CD4-positive, alpha-beta T cell treated with Interleukin-15 for 4 hours (primary cell): ENCODE results near the gene FGFR3.

Experiments used
- DNase-seq: peaks from one replicate; pipeline ENCODE4 v3.0.0-alpha.2; 2020; ENCODE audit warnings: low spot score

The FGFR3 gene

DNA sequence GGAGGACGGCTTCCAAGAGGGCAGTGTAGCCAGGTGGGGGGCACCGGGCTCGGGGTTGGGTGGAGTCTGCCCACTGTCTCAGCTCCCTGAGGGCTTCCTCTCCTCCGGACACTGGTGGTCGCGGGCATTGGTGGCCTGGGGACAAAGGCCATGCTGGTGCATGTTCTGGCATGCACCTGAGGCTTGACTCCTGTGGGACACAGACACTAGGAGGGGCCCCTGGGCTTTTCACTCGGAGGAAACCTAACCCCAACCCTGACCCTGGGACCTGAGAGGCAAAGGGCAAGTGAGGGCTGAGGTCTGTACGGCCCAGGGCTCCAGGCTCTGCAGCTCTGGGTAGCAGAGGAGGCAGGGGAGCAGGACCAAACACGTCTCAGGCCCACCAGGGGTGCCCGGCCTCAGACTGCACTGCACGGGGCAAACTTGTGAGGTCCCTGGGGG lies 22.3 kb upstream of the FGFR3 start:
- DNase-seq: no peak

DNA sequence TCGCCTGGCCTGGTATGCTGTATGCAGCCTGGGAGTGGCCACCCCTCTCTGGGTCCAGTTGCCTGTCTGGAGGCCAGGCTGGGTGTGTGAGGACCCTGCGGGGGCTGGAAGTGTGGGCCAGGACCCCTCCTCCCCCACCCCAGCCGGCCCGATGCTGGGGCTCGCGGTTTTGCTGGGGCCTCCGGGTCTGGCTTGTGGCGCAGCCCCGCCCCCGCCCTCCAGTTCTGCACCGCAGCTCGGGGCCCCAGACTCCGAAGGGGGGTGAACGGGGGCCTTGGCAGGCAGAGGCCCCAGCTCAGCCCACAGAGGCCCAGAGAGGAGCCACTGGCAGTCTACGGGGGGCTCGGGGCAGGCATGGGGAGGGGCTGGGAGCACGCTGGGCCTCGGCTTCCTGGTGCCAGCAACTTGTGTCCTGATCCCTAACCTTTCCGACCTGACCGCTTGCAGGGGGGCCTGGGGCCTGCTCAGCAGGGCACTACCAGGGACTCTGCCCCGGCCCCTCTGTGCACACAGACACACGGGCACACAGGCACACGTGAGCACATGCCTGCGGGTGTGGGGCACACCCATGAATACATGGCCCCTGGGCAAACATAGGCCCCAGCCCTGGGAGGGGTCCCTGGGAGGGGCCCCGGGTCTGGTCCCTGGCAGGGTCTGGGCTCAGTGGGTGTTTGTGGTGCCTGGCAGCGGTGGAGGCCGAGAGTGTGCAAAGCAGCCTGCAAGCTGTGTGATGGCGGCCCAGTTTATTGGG lies 21.4 kb upstream of the FGFR3 start:
- DNase-seq: no peak

DNA sequence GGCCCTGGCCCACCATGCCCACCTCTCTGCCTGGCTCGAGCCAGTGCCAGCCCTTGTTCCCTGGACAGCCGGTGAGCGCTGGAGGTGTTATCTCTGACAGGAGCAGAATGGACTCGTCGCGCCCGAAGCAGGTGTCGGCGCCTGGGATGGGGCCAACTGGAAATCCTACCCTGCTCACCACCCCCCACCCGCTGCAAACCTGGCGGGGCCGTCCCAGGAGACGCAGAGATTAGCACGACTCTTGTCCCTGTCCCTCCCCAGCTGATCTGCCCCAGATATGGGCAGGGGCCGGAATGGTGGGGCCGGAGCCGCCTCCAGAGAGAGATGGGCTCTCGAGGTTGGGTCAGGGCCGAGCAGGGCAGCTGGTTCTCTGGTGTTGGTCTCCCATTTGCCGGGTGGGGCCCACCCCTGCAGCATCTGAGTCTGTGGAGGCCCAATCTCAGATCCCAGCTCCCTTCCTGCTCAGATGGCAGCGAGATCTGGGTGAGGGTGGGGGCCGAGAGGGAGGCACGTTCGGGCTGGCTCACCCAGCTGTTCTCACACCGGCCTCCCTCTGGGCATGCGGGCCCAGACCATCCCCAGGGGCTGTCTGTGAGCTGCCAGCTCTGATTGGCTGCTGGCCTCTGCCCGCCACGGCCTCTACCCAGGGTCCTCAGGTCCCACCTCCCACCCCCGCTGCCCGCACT lies 20.1 kb upstream of the FGFR3 start:
- no peak for DNase-seq

DNA sequence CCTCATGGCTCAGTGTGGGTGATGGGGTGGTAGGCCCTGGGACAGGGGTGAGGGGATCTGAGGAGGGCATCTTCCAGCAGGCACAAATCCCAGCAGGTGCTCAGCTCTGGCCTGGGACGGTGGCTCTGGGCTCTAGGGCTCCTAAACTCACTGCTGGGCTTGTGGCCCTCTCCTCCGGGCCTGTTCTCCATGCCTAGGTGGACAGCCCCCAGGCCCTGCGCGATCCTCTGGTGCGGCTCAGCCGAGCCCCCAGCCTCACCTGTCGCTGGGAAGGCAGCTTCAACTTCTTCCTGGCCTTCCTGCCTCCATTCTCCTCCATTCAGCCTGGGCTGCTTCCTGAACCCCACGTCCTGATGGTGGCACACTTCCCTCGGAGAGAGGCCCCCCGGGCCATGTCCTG lies 19.3 kb upstream of the FGFR3 start:
- DNase-seq: no peak

DNA sequence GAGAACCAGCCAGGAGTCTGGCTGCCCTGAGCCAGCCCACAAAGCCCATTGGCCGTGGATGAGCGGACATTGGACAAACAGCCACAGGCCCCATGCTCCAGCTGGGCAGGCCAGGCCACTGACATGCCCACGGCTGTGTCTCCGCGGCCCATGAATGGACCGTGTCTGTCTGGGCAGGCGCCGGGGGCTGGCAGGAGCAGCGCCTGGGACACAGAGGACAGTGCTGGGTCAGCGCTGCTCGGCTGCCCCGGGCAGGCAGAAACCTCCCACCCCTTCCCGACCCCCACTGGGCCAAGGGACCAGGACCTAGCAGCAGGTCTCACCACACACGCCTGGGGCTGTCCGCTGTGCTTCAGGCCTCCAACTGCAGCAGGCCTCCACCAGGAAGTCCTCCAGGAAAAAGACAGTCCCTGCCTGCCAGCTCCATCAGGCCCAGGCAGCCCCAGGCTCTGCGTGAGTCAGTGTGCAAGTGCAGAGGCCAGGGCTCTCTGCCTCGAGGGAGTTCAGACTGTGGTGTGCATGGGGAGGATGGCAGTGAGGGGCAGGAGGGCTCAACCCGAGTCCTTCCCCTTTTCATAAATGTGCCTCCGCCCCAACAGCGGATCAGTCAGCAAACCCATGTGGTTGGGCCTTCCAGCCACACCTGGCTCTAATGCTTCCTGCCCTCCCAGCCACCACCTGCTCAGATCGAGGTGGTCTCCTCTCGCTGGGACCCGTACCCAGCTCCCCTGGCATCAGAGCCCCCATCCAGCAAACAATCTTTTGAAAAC lies 17.2 kb upstream of the FGFR3 start:
- no peak for DNase-seq

DNA sequence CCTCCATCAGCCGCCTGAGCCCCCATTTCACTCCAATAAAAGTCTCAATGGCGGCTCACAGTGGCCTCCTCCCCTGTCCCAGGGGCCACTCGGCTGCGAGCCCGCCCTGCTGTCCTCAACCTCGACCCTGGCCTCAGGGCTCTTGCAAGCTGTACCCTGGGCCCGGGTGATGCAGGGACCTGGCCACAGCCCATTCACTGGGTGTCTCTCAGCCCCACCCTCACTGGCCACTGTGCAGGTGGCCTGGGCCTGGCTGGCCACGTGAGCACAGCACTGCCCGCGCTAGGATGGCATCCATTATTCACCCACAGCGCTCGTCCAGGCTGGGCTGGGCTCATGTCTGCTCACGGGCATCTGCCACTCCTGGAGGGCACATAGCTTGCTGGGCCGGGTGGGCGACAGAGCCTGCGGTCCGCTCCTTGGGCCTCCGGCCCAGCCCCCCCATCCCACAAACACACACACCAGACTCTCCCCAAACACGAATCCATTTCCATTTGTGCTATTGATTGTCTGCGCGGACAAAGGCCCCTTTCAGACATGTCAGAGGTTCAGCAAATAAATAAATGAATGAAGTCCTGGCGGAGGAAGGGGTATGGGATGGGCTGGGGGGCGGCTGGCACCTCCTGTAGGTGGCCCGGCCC lies 16.5 kb upstream of the FGFR3 start:
- DNase-seq: no peak

DNA sequence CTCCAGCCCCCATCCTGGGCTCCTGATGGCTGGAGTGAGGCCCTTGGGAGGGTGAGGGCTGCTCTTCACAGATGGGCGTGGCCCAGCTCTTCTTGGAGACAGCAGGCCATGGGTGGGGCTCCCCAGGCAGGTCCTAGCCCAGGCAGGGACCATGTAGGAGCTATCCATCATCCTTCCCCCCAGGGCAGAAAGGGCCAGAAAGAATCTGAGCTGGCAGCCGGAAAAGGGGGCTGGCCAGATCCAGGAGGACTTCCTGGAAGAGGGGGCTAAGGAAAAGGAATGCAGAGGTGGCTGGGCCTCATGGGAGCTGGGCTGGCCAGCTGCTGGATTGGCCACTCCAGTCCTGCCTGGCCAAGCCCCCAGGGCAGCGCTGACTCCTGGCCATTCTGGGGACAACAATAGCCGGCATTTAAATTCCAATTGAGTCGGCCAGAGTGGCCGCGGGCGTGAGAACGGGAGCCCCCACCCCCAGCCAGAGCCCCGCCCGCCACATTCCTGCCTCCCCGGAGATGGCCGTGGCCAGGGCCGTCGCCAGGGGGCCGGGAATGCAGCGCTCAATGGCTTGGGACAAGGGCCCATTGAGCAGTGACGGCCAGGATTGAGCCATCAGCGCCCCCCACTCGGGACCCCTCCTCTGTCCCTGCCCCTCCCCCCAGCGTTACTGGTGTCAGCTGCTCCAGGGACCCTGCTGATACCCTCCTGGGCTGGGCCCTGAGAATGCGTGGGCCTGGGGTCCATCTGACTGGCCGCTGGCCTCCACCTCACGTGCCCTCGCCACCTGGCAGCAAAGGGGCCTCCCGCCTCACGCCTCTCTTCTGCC lies 15.1 kb upstream of the FGFR3 start:
- no peak for DNase-seq

DNA sequence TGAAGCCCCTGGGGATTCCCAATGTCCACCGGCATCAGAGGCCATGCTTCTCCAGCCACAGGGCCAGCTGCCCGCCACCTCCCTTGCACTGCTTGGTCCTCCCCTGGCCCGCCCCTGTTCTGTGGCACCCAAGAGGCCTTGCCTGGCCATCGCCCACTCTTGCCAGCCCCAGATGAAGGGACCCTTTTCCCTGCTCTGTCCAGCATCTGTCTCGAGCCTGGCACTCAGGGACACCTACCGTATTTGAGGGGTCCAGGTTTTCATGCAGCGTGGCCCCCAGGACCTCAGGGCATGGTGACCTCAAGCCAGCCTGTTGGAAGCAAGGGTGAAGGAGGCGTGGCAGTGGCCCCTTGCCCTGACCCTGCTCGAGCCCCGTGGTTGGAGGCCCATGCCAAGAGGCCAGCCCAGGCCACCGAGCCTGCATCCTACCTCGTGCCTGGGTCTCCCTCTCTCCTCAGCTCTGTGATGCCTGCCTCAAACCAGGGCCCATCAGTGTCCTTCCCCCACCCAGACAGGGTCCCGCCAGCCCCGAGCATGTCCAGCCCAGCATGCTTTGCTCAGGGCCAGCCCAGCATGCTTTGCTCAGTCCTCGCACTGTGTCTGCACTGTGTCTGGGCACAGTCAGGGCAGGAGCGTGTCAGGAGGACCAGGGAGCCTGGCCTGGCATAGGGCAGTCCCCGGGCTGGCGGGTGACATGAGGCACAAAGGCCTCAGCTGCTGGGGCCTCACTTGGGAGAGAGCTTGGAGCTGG lies 14.3 kb upstream of the FGFR3 start:
- no peak for DNase-seq

DNA sequence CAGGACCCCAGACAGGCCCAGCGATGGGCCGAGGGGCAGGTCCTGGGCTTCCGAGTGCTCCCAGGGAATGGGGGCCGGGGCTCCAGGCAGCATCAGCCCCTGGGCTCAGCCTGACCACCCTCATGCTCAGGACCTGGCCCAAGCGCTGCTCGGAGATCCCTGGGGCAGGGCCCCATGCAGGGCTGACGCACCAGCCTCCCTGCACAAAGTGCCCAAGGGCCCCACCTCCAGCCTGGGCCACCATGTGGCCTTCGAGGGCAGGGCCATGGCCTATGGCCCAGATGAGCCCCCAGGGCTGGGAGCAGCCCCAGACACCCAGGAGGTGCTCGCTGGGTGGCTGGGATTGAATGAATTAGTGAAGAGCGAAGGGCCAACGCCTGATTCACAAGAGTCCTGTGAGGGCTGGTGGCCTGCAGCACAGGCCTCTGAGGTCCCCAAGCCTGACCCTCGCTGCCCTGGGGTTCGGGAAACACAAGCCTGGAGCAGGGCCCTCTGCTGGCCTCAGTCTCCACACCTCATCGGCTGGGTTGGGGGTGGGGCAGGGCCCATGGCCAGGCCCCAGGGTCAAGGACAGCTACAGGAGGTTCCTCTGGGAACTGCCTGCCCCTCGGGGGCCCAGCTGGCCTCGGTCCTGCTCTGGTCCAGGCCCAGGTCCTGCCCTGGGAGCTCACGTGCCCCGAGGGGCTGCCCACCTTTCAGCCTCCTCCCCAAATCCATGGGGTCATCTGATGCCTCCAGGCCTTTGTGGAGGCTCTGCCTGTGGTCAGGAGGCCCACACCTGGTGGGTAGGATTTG lies 13.3 kb upstream of the FGFR3 start:
- no peak for DNase-seq

DNA sequence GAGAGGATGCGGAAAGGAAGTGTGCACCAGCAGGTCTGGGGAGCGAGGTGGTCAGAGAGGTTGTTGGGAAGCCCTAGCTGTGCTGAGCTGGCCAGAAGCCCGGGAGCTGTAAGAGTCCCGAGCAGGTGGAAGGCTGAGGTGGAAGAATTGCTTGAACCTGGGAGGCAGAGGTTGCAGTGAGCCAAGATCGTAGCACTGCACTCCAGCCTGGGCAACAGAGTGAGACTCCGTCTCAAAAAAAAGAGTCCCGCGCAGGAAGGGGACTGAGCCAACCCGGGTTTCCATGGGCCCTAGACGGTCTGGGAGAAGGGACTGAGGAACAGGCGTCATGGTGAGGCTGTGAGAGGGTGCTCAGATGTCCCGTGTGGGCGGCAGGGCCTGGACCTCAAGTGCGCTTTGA lies 12.7 kb upstream of the FGFR3 start:
- no peak for DNase-seq

DNA sequence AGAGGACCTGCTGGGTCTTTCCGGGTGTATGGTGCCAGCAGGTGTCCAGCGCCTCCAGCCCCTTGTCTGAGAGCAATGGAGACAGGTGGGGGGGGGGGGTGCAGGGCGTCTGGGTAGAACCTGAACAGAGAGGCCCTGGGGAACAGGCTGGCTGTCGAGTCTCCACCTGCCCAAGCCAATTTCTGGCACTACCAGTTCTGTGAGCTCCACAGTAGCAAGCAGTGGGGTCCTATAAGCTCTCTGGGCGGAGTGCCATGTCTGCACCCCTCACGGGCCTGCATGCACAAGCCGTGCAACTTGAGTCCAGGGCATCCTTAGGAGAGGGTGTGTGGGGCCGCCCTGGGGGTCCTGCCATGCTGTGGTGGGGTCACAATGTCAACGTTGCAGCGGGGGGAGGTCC lies 10.1 kb upstream of the FGFR3 start:
- no peak for DNase-seq

DNA sequence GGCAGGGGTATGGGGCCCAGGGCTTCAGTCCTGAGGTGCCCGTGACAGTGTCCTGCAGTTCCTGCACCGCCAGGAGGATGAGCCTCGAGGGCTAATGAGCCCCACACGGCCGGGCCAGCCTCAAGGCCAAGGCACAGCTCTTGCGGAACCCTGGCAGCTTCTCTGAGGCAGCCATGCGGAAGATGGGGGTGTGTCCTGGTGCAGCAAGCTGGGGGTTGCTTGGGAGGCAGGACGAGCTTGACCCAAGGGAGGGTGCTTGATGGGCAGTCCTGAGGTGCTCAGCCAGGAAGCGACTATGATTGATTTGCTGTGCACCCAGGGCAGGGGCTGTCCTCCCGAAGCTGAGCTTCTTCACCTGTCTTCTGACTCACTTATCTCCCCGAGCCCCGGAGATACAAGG lies 9.1 kb upstream of the FGFR3 start:
- no peak for DNase-seq

DNA sequence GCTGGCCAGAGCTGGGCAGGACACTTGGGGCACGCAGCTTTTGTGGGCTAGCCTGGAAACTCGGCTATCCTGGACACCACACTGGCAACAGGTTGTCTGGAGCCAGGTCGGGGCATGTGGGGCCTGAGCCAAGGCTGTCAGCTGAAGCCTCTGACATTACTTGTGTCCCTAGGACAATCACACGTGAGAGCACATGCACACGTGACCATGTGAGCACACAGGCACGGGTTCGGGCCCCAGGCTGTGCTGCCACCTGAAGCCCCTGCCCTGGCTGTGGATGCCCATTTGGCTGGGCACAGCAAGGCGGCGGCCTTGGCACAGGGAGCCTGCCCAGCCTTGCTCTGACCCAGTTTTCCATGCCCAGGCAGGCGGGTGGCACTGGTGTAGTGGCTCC lies 8.7 kb upstream of the FGFR3 start:
- no peak for DNase-seq

DNA sequence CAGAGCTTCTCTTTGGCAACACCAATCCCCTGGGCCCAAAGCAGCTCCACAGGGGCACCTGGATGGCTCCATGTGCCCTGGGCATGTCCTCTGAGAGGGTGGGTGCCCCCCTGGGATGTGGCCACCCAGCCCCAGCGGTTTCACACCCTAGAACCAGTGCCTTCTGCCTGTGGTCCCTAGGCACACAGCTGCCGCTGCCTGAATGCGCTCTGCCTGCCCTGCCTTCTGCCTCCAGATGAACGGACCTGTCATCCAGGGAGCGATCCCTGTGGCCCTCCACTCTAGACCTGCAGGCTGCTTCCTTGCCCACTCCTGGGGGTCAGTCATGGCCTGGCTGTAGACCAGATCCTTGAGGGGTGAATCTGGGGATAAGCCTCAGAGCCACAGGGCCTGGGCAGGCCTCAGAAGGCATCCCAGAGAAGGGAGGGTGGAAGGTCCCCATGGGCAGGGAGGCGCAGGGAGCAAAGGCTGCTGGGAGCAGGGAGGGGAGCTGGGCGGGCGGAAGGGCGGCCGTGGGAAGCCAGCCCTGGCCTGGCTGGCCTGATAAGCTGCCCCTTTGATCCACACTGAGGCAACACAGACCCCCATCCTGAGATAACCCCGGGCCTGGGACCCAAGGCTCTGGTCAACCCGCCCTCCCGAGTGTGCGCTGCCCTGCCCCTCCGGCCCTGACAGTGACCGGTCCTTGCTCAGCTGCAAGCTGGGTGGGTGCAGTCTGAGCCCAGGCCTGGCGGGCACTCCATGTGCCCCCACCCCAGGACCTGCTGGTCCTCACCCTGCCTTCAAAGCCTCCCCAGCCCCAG lies 8.1 kb upstream of the FGFR3 start:
- DNase-seq: no peak

DNA sequence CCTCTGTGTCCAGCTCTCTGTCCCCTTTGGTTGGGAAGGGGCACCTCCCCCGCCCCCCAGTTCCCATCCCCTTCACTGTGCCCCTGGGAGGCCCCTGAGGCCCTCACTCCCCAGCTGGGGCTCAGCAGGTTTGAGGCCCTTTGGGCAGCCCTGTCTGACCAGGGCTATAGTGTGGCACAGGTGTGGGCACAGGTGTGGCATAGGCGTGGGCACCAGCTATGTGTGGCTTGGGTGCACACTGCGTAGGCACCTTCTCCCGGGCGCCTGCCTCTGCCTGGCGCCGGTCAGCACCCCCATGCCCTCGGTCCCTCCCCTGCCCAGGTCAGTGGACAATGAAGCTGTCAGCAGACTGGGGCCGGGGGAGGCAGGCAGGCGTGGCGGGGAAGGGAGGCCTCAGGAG lies 7.5 kb upstream of the FGFR3 start:
- DNase-seq: no peak

DNA sequence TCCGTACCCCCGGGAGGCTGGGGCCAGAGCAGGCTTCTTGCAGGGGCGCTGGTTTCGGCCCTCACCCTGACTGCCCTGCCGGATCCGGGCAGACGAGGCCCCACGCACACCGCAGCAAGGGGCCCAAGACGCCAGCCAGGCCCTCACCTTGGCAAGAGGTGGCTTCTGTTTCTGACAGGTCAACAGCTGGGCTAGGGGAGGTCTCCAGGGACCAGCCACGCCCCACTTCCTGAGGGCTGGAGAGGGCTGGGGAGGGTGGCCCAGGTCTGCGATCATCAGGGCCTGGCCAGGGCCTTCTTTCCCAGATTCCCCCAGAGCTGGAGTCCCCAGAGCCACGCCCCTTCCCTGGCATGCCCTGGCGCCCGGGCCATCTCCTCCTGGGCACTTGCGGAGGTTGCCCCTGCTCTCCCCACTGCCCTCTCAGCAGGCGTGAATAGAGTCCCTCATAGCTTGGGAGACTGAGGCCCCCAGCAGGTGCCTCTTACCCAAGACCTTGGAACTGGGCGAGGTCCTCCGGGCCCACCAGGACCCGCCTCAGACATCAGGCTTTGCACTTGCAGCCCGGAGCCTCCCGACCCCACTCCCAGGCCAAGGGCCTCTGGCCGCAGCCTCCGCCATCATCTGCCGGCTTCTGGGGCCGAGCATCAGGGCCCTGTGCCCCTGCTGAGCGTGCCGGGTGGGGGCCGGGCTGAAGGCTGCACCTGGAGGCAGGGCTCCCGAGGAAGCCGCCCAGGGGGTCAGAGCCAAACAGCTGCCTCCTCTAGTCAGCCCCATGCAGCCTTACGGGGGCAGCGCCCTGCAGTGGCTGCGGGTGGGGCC lies 6.3 kb upstream of the FGFR3 start:
- DNase-seq: no peak

DNA sequence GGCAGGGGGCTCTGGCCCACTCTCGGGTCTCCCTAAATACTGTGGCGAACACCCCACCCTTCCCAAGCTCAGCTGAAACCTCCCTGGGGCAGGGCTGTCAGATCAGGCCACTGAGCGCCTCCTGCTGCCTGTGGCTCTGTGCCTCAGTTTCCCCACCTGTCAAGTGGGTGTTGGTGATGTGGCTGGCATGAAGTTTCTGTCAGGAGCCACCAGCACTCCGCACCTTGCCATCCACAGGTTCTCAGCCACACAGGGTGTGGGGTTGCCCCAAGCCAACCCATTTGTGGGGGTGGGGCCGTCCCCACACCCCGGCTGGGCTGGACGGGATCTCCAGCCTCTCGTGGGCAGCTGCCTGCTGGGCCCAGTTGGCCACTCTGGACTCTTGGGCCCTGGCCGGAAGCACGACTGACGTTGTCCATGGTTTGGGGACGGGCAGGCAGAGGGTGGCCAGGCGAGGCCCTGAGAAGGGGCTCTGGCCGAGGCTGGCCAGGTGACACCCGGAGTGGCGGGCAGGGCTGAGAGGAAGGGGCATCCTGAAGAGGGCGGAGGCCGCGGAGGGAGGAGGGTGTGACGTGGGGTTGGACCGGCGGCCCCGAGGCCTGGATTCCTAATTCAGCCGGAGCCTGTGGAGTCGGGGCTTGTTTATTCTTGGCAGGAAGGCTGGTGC lies 5.5 kb upstream of the FGFR3 start:
- DNase-seq: no peak
